ENCODE results near the gene KDM4C. TPM values are rescaled to one million over a fixed set of nuclear protein-coding genes. Genes with fewer than 3 reads are reported as not detected.

Gene KDM4C
- polyA plus RNA-seq, 1 donor (not counting 4 experiments of a cell fraction or from before 2014, with no cell fraction given) = 17.2 TPM

DNA sequence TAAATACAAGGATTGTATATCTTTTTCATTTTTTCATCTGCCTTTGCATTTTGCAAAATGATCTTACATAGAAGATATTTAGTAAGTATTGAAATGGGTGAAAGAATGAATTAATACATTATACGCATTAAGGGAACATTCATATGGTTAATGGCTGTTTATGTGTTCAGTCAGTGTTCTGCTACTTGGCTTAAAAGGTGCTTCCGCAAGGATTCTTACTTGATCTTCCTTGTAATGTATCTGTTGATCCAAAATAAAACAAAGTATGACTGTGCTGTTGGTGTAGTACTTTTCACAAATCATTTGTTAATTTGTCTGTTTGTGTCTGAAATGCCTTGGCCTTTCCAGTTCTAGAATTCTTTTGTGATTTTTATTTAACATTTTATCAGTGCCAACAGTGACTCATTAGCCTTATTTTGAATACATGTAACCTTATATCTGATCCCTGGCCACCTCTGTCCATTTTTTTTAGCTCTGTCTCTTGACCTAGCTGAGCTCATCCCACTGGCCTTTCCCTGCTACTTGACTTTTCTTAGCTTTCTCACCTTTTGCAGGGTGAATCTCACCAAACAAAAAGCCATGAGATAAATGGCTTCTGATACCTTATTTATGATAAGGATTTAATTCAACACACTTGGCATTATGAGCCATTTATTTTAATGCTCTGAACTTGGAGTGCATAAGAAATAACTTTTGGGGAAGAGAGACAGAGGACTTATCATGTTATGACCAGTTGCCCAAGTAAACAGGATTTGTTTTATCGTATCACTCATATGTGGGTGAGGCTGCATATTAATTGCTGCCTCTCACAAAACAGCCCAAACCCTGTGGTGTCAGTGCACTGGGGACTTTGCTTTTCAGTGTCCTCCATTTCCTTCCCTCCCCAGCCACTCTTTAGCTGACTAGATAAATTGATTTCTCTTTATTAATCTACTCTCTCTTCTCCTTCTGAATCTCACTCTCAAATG is 340.3 kb downstream of the KDM4C start:
- no peak overlapping the region for H2AFZ ChIP-seq (ENCODE audit: control insufficient read depth, low read length)
- no peaks in the 10 kb centered on the region for H3K79me2 ChIP-seq (ENCODE audit: control insufficient read depth, insufficient read depth, low read length)
- TF ChIP-seq EZH2 (IDR thresholded peaks at IDR 0.05; ENCODE audit: low read length) = no peak
- no peaks in the 10 kb centered on the region for H3K9me3 ChIP-seq (ENCODE audit: control insufficient read depth, low read depth, low read length)
- no peak overlapping the region for H3K27ac ChIP-seq (ENCODE audit: control insufficient read depth, insufficient read depth, low read length)
- DNase-seq (ENCODE audit: low read depth, low spot score) = no peak
- no peak overlapping the region for H3K4me2 ChIP-seq (ENCODE audit: control insufficient read depth, extremely low read depth, insufficient read depth, low read depth, low read length)
- no peaks in the 10 kb centered on the region for H4K20me1 ChIP-seq (ENCODE audit: control insufficient read depth, extremely low read depth, insufficient read depth, low read length)
- no peaks in the 10 kb centered on the region for H3K36me3 ChIP-seq (ENCODE audit: control insufficient read depth in 2 of 2, extremely low read depth in 1 of 2, insufficient read depth in 2 of 2, low read length in 2 of 2)
- dilution Hi-C loops (cut with MboI; ENCODE audit: extremely low pct_ligation_motif_present, low sequenced_read_pairs) = no loop called here
- no peak overlapping the region for H3K4me3 ChIP-seq (ENCODE audit: control insufficient read depth in 2 of 3, extremely low read depth in 1 of 3, insufficient read depth in 2 of 3, low read depth in 1 of 3, low read length in 3 of 3)
- H3K4me1 ChIP-seq (ENCODE audit: control insufficient read depth, extremely low read depth, insufficient read depth, low read length) = peaks cover under 1% of the 10 kb centered on the region
- no peaks in the 10 kb centered on the region for H3K9me1 ChIP-seq (ENCODE audit: control insufficient read depth, extremely low read depth, insufficient read depth, low read length)
- FAIRE-seq = no peak
- H3K9ac ChIP-seq (ENCODE audit: control insufficient read depth, extremely low read depth, insufficient read depth, low read length) = no peak overlapping the region
- H3K27me3 ChIP-seq (ENCODE audit: control insufficient read depth, extremely low read depth, insufficient read depth, low read length) = no peaks in the 10 kb centered on the region

DNA sequence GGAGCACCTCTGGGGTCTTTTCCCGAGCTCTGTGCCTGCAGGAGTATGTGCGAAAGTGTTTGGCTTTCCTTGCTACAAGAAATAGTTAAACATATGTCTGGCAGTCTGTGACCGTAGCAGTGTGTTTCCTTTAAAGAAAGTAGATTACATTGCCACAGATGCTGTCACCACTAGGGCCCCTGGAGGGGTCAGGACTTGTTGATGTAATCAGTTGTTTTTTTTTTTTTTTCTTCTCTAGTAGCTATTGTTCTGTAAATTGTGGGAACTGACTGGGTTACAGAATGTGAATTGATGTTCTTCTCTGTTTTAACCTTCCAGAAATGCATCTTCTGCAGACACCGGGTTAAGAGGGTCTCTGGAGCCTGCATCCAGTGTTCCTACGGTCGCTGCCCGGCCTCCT is 345.6 kb downstream of the KDM4C start:
- H3K4me2 ChIP-seq (ENCODE audit: control insufficient read depth, extremely low read depth, insufficient read depth, low read depth, low read length) = no peak overlapping the region
- peaks cover 4% of the 10 kb centered on the region for H3K4me1 ChIP-seq (ENCODE audit: control insufficient read depth, extremely low read depth, insufficient read depth, low read length)
- dilution Hi-C loops (cut with MboI; ENCODE audit: extremely low pct_ligation_motif_present, low sequenced_read_pairs) = no loop called here
- H3K27ac ChIP-seq (ENCODE audit: control insufficient read depth, insufficient read depth, low read length) = no peak overlapping the region
- H3K9ac ChIP-seq (ENCODE audit: control insufficient read depth, extremely low read depth, insufficient read depth, low read length) = no peak overlapping the region
- H3K9me1 ChIP-seq (ENCODE audit: control insufficient read depth, extremely low read depth, insufficient read depth, low read length) = no peaks in the 10 kb centered on the region
- peaks cover 2 to 6% of the 10 kb centered on the region in 2 experiments for H3K36me3 ChIP-seq (ENCODE audit: control insufficient read depth in 2 of 2, extremely low read depth in 1 of 2, insufficient read depth in 2 of 2, low read length in 2 of 2)
- peaks cover 3% of the 10 kb centered on the region for H3K9me3 ChIP-seq (ENCODE audit: control insufficient read depth, low read depth, low read length)
- H2AFZ ChIP-seq (ENCODE audit: control insufficient read depth, low read length) = no peak overlapping the region
- H3K79me2 ChIP-seq (ENCODE audit: control insufficient read depth, insufficient read depth, low read length) = no peaks in the 10 kb centered on the region
- DNase-seq (ENCODE audit: low read depth, low spot score) (no peak), FAIRE-seq (no peak)
- H4K20me1 ChIP-seq (ENCODE audit: control insufficient read depth, extremely low read depth, insufficient read depth, low read length) = no peaks in the 10 kb centered on the region
- H3K4me3 ChIP-seq (ENCODE audit: control insufficient read depth in 2 of 3, extremely low read depth in 1 of 3, insufficient read depth in 2 of 3, low read depth in 1 of 3, low read length in 3 of 3) = no peak overlapping the region
- no peaks in the 10 kb centered on the region for H3K27me3 ChIP-seq (ENCODE audit: control insufficient read depth, extremely low read depth, insufficient read depth, low read length)
- TF ChIP-seq EZH2 (IDR thresholded peaks at IDR 0.05; ENCODE audit: low read length) = no peak
- TF ChIP-seq, protein P1, sequence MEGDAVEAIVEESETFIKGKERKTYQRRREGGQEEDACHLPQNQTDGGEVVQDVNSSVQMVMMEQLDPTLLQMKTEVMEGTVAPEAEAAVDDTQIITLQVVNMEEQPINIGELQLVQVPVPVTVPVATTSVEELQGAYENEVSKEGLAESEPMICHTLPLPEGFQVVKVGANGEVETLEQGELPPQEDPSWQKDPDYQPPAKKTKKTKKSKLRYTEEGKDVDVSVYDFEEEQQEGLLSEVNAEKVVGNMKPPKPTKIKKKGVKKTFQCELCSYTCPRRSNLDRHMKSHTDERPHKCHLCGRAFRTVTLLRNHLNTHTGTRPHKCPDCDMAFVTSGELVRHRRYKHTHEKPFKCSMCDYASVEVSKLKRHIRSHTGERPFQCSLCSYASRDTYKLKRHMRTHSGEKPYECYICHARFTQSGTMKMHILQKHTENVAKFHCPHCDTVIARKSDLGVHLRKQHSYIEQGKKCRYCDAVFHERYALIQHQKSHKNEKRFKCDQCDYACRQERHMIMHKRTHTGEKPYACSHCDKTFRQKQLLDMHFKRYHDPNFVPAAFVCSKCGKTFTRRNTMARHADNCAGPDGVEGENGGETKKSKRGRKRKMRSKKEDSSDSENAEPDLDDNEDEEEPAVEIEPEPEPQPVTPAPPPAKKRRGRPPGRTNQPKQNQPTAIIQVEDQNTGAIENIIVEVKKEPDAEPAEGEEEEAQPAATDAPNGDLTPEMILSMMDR (optimal IDR thresholded peaks at IDR 0.05 in 1 of 3, IDR thresholded peaks at IDR 0.05 in 1 of 3, conservative IDR thresholded peaks at IDR 0.05 in 1 of 3; ENCODE audit: extremely low read depth in 1 of 3, insufficient read depth in 2 of 3, low read length in 3 of 3) = no peak
